DND-41 (cell line): Measurements from ENCODE around the gene MAPK1.

Experiments
- ATAC-seq: fragments of 200-7000 bp; cut with Tn5 transposase; 3 replicates; pipeline ENCODE4 v1.9.1; 2021; ENCODE audit warnings: low read depth; ENCODE audit not compliant: insufficient read depth
- DNase-seq: peaks from one replicate; pipeline ENCODE4 v3.0.0-alpha.2; 2020
- H2AFZ ChIP-seq: 2 replicates; pipeline ENCODE4 v1.6.0; 2012; ENCODE audit warnings: low read depth, low read length
- H3K27ac ChIP-seq: 2 replicates; pipeline ENCODE4 v1.5.1; 2012; ENCODE audit warnings: low read length, inconsistent platforms
- H3K27me3 ChIP-seq: fragments of 200-600 bp; sonication (generic); 2 replicates; pipeline ENCODE4 v1.6.0; 2012; ENCODE audit warnings: low read length, mild to moderate bottlenecking, inconsistent platforms; ENCODE audit not compliant: insufficient read depth, poor library complexity
- H3K36me3 ChIP-seq: 2 replicates; pipeline ENCODE4 v1.5.1; 2012; ENCODE audit warnings: low read length, inconsistent platforms; ENCODE audit not compliant: insufficient read depth
- H3K4me1 ChIP-seq: 2 replicates; pipeline ENCODE4 v1.5.1; 2012; ENCODE audit warnings: mild to moderate bottlenecking, low read length; ENCODE audit not compliant: insufficient read depth
- H3K4me2 ChIP-seq: 2 replicates; pipeline ENCODE4 v1.6.0; 2012; ENCODE audit warnings: mild to moderate bottlenecking, moderate library complexity, low read length, inconsistent platforms; ENCODE audit not compliant: insufficient read depth
- H3K4me3 ChIP-seq, 2 experiments: fragments of 200-600 bp in 1 of 2; shearing (Covaris generic) in 1 of 2; 2 replicates each; pipeline ENCODE4 v1.5.1; 2012 to 2016; ENCODE audit warnings: inconsistent platforms in 2 of 2, low read length in 2 of 2, mild to moderate bottlenecking in 2 of 2, low read depth in 1 of 2, moderate library complexity in 1 of 2
- H3K79me2 ChIP-seq: 2 replicates; pipeline ENCODE4 v1.6.0; 2012; ENCODE audit warnings: low read length, inconsistent platforms; ENCODE audit not compliant: insufficient read depth
- H3K9ac ChIP-seq: 2 replicates; pipeline ENCODE4 v1.6.0; 2012; ENCODE audit warnings: low read depth, mild to moderate bottlenecking, inconsistent platforms, low read length, moderate library complexity
- H3K9me3 ChIP-seq: 2 replicates; pipeline ENCODE4 v1.5.1; 2012; ENCODE audit warnings: low read length, moderate library complexity, mild to moderate bottlenecking, inconsistent platforms; ENCODE audit not compliant: insufficient read depth, severe bottlenecking
- H4K20me1 ChIP-seq: 2 replicates; pipeline ENCODE4 v1.6.0; 2012; ENCODE audit warnings: low read length; ENCODE audit not compliant: insufficient read depth
- EZH2 ChIP-seq: IDR thresholded peaks from 3 replicates; pipeline ENCODE4 v1.6.1; 2012; ENCODE audit warnings: borderline replicate concordance, low read depth, mild to moderate bottlenecking, moderate library complexity, low read length, inconsistent platforms; ENCODE audit not compliant: severe bottlenecking
- TF ChIP-seq, protein P1 (sequence below): IDR thresholded peaks from 2 replicates; pipeline ENCODE4 v1.5.1; 2012; ENCODE audit warnings: borderline replicate concordance, low read length, moderate library complexity, mild to moderate bottlenecking; ENCODE audit not compliant: poor library complexity, severe bottlenecking; ENCODE audit errors: extremely low read depth

MAPK1 gene

DNA sequence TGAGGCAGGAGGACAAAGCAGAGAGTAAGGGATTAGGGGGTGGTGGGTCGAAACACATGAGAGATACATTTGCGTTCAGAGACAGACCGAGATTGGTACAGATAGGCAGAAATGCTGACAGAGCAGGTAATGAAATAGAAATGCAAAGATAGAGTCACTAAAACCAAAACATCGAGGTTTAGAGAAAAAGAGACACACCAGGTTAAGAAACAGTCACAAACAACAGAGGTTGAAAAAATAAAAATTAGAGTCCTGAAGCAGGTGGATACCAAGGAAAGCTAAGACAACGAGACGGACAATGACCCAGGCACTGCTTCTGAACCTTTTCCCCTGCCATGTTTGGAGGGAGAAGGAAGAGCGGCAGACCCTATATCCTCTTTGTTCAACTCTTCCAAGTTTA lies 1.2 kb upstream of the MAPK1 start:
- Histone ChIP-seq H3K9me3 (no peaks in the 10 kb centered on the region), H3K27ac (no peak overlapping the region), H3K27me3 (no peaks in the 10 kb centered on the region), H4K20me1 (peaks cover 29% of the 10 kb centered on the region), H3K36me3 (peaks cover 5% of the 10 kb centered on the region; the same call in 1 of the 2 replicates), H3K4me1 (peaks cover 40% of the 10 kb centered on the region), H3K4me2 (peak overlapping the region; percentile 83), H2AFZ (no peak overlapping the region), H3K9ac (peak overlapping the region; percentile 91; the same call in 1 of the 2 replicates), H3K4me3 (peak overlapping the region in 1 of 2 experiments; percentile 87; a peak in 2 of 4 replicates), H3K79me2 (peaks cover 43% of the 10 kb centered on the region)
- DNase-seq: no peak
- no peak for ATAC-seq
- no peak for TF ChIP-seq EZH2
- TF ChIP-seq, protein P1, sequence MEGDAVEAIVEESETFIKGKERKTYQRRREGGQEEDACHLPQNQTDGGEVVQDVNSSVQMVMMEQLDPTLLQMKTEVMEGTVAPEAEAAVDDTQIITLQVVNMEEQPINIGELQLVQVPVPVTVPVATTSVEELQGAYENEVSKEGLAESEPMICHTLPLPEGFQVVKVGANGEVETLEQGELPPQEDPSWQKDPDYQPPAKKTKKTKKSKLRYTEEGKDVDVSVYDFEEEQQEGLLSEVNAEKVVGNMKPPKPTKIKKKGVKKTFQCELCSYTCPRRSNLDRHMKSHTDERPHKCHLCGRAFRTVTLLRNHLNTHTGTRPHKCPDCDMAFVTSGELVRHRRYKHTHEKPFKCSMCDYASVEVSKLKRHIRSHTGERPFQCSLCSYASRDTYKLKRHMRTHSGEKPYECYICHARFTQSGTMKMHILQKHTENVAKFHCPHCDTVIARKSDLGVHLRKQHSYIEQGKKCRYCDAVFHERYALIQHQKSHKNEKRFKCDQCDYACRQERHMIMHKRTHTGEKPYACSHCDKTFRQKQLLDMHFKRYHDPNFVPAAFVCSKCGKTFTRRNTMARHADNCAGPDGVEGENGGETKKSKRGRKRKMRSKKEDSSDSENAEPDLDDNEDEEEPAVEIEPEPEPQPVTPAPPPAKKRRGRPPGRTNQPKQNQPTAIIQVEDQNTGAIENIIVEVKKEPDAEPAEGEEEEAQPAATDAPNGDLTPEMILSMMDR: no peak

DNA sequence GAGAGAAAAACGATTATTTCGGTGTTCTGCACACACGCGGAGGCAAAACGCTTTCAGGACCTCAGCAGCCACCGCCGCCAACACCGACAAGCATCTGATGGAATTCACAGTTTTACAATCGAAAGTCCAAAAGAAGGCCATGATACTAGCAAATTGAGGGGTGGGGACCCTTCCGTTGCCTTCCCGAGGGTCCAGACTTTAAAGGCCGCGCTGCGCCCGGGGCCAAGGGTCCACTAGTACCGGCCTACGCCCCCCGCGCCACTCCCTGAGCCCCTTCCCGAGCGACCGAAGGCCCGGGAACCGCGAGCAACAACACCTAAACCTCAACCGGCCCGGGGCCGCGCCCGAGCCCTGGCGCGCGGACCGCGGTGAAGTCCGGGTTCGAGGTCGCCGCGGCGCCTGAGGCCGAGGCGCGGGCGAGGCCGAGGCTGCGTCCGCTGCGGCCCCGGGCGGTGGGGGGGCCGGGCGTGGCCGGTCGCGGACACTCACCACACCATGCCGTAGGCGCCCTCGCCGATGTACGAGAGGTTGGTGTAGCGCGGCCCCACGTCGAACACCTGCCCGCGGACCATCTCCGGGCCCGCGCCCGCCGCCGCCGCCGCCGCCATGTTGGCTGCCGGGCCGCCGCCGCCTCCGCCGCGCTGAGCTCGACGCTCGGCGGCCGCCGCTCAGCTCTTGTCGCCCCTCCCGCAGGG lies 465 bp downstream of the MAPK1 start:
- DNase-seq (peak; percentile 39), ATAC-seq (peak; percentile 43; the same call in 2 of the 3 replicates)
- Histone ChIP-seq H3K4me1 (peaks cover 51% of the 10 kb centered on the region), H3K4me2 (peak overlapping the region; percentile 83), H2AFZ (peak overlapping the region; percentile 66), H3K79me2 (peaks cover 60% of the 10 kb centered on the region), H3K36me3 (peaks cover 5% of the 10 kb centered on the region; the same call in 1 of the 2 replicates), H3K4me3 (peak overlapping the region; percentile 40 to 87), H3K9me3 (no peaks in the 10 kb centered on the region), H3K27me3 (no peaks in the 10 kb centered on the region), H4K20me1 (peaks cover 41% of the 10 kb centered on the region), H3K9ac (peak overlapping the region; percentile 91), H3K27ac (peak overlapping the region; percentile 79)
- no peak for TF ChIP-seq EZH2
- TF ChIP-seq, protein P1: no peak

DNA sequence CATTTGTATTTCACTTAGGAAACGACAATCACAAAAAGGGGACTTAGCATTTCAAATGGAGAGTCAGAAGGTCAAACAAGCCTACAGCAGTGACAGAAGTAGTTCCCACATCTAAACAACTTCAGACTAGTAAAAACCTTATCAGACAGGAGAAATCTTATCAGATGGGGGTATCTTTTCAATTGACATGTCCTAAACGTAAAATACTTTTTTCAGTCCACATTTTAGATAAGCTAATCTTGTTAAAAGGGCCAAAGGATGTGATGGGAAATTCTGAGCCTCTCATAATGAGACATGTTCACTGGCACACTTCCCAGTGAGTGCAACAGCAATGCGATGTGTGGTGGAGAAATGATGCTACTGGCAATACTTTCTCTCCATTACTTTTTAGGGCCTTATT lies 2.4 kb downstream of the MAPK1 start:
- Histone ChIP-seq H3K4me2 (peak overlapping the region; percentile 83), H3K4me1 (peaks cover 69% of the 10 kb centered on the region), H3K27me3 (no peaks in the 10 kb centered on the region), H3K79me2 (peaks cover 79% of the 10 kb centered on the region), H3K9ac (peak overlapping the region; percentile 91; the same call in 1 of the 2 replicates), H3K36me3 (peaks cover 5% of the 10 kb centered on the region; the same call in 1 of the 2 replicates), H3K4me3 (peak overlapping the region in 1 of 2 experiments; percentile 87; a peak in 2 of 4 replicates), H2AFZ (no peak overlapping the region), H3K27ac (no peak overlapping the region), H3K9me3 (no peaks in the 10 kb centered on the region), H4K20me1 (peaks cover 59% of the 10 kb centered on the region)
- no peak for DNase-seq
- ATAC-seq: no peak
- TF ChIP-seq, protein P1: no peak
- TF ChIP-seq EZH2: no peak
